Activated naive CD8-positive, alpha-beta T cell treated with anti-CD3 and anti-CD28 coated beads, Interleukin-2, amount 10 ng/mL, durations not matched to agents 7 days and 5 days (primary cell): ENCODE data around the gene ZFYVE28. TPM values are rescaled to one million over a fixed set of nuclear protein-coding genes. Genes with fewer than 3 reads are reported as not detected.

Experiments
- ATAC-seq: fragments of 150-1000 bp; cut with Tn5 transposase; one replicate; pipeline ENCODE4 v1.10.0; 2021; ENCODE audit warnings: low read depth, moderate library complexity
- POLR2A ChIA-PET: fragments of 350-600 bp; sonication (Branson Sonifier 250); formaldehyde crosslinking; loops from one replicate; lab custom pipeline; 2021; ENCODE audit warnings: antibody characterized with exemption; lab: Charles Lee
- DNase-seq: peaks from one replicate; pipeline ENCODE4 v3.0.0; 2021
- H3K27ac Mint-ChIP-seq: one replicate; pipeline ENCODE4 v1.8.0; 2022; ENCODE audit warnings: mild to moderate bottlenecking, mixed read lengths
- H3K27me3 Mint-ChIP-seq: one replicate; pipeline ENCODE4 v1.8.0; 2022; ENCODE audit warnings: mild to moderate bottlenecking, moderate library complexity, mixed read lengths
- H3K36me3 Mint-ChIP-seq: one replicate; pipeline ENCODE4 v1.8.0; 2021; ENCODE audit warnings: mild to moderate bottlenecking, mixed read lengths
- H3K4me1 Mint-ChIP-seq: one replicate; pipeline ENCODE4 v1.8.0; 2021; ENCODE audit warnings: mixed read lengths
- H3K4me3 Mint-ChIP-seq: one replicate; pipeline ENCODE4 v1.8.0; 2022; ENCODE audit warnings: mild to moderate bottlenecking, moderate library complexity, mixed read lengths
- H3K9me3 Mint-ChIP-seq: one replicate; pipeline ENCODE4 v1.8.0; 2021; ENCODE audit warnings: mixed read lengths
- total RNA-seq, 2 experiments: library from RNA; stranded (reverse); gene quantifications; one replicate each; pipeline ENCODE4 v1.2.3, GENCODE V29; 2021

Gene ZFYVE28
- total RNA-seq, 2 experiments from 2014 or later, result 16.1 to 17.7 TPM

DNA sequence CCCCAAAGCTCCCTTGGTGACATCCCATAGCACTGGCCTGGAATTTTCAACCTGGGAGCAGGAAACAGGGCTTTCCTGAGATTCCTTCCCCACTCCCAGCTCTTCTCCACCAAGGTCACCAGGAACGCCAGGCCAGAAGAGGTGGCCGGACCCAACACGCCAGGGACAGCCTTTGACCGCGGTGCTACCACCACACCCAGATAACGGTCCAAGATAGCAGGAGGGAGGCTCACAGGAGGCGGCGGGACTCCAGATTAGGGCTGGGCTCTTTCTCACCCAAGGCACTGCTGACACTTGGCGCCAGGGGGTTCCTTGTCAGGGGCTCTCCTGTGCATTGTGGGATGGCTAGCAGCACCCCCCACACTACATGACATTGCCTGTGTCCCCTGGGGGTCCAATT is 22.9 kb downstream of the ZFYVE28 start:
- H3K4me3 Mint-ChIP-seq, result no peak overlapping the region
- no peaks in the 10 kb centered on the region for H3K9me3 Mint-ChIP-seq
- H3K4me1 Mint-ChIP-seq, result peaks cover 11% of the 10 kb centered on the region
- peaks cover 41% of the 10 kb centered on the region for H3K27me3 Mint-ChIP-seq
- no peak for ATAC-seq
- POLR2A ChIA-PET, result interaction anchor here (0.6 kb wide), 1 partner anchor 194 kb away, joined by 3 read pairs; no protein-coding TSS in a partner anchor
- H3K36me3 Mint-ChIP-seq, result no peaks in the 10 kb centered on the region
- H3K27ac Mint-ChIP-seq, result no peak overlapping the region
- no peak for DNase-seq

DNA sequence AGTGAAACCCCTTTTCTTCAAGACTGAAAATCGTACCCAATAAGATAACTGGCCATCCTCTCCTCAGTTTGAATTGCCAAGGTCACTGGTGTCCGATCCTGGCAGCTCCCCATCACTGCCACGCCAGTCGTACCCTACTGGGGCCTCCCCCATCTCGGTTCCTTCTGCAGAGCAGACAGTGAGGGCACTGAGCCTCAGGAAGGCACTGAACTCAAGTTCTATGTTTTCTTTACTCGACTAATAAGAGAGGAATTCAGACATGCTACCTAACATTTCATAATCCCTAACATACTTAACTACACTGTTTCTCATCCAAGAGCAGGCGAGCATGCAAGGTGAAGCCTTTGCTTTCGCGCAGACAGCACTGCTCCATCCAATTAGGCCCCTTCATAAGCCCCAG is 23.4 kb downstream of the ZFYVE28 start:
- Mint-ChIP-seq H3K4me1 (peaks cover 11% of the 10 kb centered on the region), H3K9me3 (no peaks in the 10 kb centered on the region), H3K27me3 (peaks cover 45% of the 10 kb centered on the region), H3K27ac (no peak overlapping the region), H3K36me3 (no peaks in the 10 kb centered on the region), H3K4me3 (no peak overlapping the region)
- DNase-seq (no peak), ATAC-seq (no peak)
- POLR2A ChIA-PET, result no interaction called here

GRCh38 chr4:2394528-2394927 is 23.9 kb downstream of the ZFYVE28 start:
- no peak for DNase-seq
- no peak overlapping the region for H3K27ac Mint-ChIP-seq
- H3K9me3 Mint-ChIP-seq, result no peaks in the 10 kb centered on the region
- no peak for ATAC-seq
- peaks cover 11% of the 10 kb centered on the region for H3K4me1 Mint-ChIP-seq
- no peaks in the 10 kb centered on the region for H3K36me3 Mint-ChIP-seq
- H3K27me3 Mint-ChIP-seq, result peaks cover 49% of the 10 kb centered on the region
- H3K4me3 Mint-ChIP-seq, result no peak overlapping the region
- POLR2A ChIA-PET, result no interaction called here

DNA sequence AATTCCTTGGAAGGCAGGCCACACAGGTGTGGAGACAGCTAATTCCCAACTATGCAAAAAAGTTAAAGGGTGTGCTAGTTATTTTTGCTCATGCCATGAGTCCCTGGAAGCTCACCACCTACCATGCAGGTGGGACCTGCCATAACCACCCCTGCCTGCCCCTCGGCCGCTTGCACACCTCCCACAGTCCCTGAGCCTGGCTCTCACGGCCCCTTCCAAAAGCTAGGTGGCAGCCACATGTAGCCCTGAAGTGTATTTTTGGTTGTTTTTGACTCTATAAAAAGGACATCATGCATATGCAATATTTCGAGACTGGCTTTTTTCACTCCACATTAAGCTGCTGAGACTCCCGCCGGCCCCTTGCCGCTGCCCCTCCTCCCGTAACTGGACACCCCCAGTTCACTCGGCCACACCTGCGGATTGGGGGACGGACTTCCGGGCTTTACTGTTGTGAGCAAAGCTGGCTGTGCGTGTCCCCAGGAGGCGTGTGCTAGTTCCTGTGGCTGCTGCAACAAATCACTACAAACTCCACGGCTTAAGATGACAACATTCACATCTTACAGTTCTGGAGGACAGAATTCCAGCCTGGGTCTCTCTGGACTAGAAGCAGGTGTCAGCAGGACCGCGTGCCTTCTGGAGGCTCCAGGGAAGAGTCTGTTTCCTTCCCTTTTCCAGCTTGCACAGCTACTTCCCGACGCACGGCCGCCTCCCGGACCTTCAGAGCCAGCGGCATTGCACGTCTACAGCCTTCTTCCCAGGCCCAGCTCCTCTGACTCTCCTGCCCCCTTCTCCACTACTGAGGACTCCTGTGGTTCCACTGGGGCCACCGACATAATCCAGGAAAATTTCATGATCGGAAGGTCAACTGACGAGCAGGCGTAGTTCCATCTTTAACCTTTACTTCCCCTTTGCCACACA is 24.8 kb downstream of the ZFYVE28 start:
- no peaks in the 10 kb centered on the region for H3K36me3 Mint-ChIP-seq
- peak overlapping the region; percentile 4 for H3K4me3 Mint-ChIP-seq
- peaks cover 52% of the 10 kb centered on the region for H3K27me3 Mint-ChIP-seq
- no peak overlapping the region for H3K27ac Mint-ChIP-seq
- peaks cover 11% of the 10 kb centered on the region for H3K4me1 Mint-ChIP-seq
- POLR2A ChIA-PET, result no interaction called here
- DNase-seq, result no peak
- H3K9me3 Mint-ChIP-seq, result no peaks in the 10 kb centered on the region
- ATAC-seq, result peak; percentile 69

DNA sequence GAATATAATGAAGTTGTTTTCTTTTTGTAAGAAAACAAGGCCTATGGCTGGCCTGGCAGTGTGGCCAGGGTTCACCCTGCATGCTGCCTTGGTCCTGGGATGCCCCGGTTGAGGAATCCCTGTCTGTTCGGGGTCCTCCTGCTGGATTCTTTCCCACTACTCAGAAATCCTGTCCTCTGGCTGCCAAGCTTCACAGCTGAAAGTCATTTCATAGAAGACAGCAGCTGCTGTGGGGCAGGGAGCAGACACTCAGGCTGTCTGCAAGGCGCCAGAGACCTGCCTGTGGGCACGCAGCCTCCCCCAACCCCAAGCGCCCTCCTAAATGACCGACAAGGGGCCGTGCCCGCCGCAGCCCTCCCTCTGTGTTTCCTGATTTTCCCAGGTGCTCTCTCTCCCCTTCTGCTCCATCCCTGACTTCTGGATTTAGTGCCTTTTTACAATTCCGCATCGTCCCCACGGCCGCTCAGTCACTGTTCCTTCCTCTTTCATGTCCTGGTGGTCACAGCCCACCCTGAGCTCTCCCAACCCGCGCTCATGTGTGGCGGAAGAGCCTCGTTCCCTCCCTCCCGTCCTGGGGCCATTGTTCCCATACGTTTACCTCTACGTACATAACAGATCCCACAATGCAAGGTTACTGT is 27.5 kb downstream of the ZFYVE28 start:
- DNase-seq (no peak), ATAC-seq (no peak)
- Mint-ChIP-seq H3K36me3 (no peaks in the 10 kb centered on the region), H3K4me1 (peaks cover 11% of the 10 kb centered on the region), H3K27ac (no peak overlapping the region), H3K9me3 (no peaks in the 10 kb centered on the region), H3K4me3 (no peak overlapping the region), H3K27me3 (peaks cover 52% of the 10 kb centered on the region)
- POLR2A ChIA-PET, result no interaction called here

DNA sequence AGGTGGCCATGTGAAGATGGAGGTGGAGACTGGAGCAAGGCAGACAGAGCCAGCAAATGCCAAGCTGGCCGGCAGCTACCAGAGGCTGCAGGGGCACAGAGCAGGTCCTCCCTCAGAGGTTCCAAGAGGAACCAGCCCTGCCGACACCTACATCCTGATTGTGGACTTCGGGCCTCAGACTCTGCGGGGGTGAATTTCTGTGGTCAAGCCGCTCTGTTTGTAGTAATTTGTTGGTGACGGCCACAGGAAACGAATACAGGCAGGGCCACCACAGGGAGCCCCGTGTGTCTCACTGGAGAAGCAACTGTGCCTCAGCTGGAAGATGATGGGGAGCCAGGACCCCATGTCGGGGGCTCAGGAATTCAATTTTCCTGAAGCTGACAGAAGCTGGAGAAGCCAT is 28.3 kb downstream of the ZFYVE28 start:
- no peaks in the 10 kb centered on the region for H3K9me3 Mint-ChIP-seq
- DNase-seq, result no peak
- ATAC-seq, result no peak
- peaks cover 50% of the 10 kb centered on the region for H3K27me3 Mint-ChIP-seq
- POLR2A ChIA-PET, result no interaction called here
- H3K27ac Mint-ChIP-seq, result no peak overlapping the region
- H3K36me3 Mint-ChIP-seq, result no peaks in the 10 kb centered on the region
- H3K4me3 Mint-ChIP-seq, result no peak overlapping the region
- H3K4me1 Mint-ChIP-seq, result peaks cover 11% of the 10 kb centered on the region

- peaks cover 46% of the 10 kb centered on the region for H3K27me3 Mint-ChIP-seq
- no peak overlapping the region for H3K4me3 Mint-ChIP-seq
- POLR2A ChIA-PET, result no interaction called here
- no peak for DNase-seq
- ATAC-seq, result no peak
- H3K9me3 Mint-ChIP-seq, result no peaks in the 10 kb centered on the region
- no peak overlapping the region for H3K27ac Mint-ChIP-seq
- peaks cover 11% of the 10 kb centered on the region for H3K4me1 Mint-ChIP-seq
- H3K36me3 Mint-ChIP-seq, result no peaks in the 10 kb centered on the region
Measured at GRCh38 chr4:2389691-2390090, 28.8 kb downstream of the ZFYVE28 start.

GRCh38 chr4:2388429-2389182 is 29.8 kb downstream of the ZFYVE28 start:
- no peaks in the 10 kb centered on the region for H3K9me3 Mint-ChIP-seq
- H3K4me1 Mint-ChIP-seq, result peaks cover 6% of the 10 kb centered on the region
- H3K27ac Mint-ChIP-seq, result no peak overlapping the region
- H3K4me3 Mint-ChIP-seq, result no peak overlapping the region
- DNase-seq (no peak), ATAC-seq (no peak)
- peaks cover 37% of the 10 kb centered on the region for H3K27me3 Mint-ChIP-seq
- POLR2A ChIA-PET, result interaction anchor here (0.5 kb wide), 1 partner anchor 94 kb away, joined by 4 read pairs; no protein-coding TSS in a partner anchor
- H3K36me3 Mint-ChIP-seq, result no peaks in the 10 kb centered on the region

- ATAC-seq (no peak), DNase-seq (no peak)
- Mint-ChIP-seq H3K36me3 (no peaks in the 10 kb centered on the region), H3K4me3 (no peak overlapping the region), H3K27ac (no peak overlapping the region), H3K9me3 (no peaks in the 10 kb centered on the region), H3K4me1 (peaks cover 3% of the 10 kb centered on the region), H3K27me3 (peaks cover 31% of the 10 kb centered on the region)
- POLR2A ChIA-PET, result no interaction called here
Measured at GRCh38 chr4:2387829-2388228, 30.6 kb downstream of the ZFYVE28 start.

DNA sequence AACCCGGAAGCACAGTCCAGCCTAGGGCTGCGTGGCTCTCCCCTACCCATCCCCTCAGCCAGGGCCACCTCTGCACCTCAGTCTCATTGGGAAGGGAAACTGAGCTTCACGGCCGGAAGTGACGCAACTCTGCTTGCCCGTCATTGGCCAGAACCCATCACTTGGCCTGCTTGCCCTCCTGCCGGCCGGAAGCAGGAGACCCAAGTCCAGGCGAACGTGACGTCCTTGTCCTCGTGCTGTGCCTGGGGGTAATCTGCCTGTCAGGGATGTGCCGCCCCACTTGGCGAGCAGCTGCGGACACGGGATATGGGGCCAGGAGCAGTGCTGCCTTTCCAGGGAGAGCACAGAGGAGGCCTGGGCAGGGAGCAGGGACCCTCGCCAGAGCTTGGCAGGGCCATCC is 31.2 kb downstream of the ZFYVE28 start:
- ATAC-seq, result no peak
- Mint-ChIP-seq H3K27ac (no peak overlapping the region), H3K27me3 (peaks cover 25% of the 10 kb centered on the region), H3K4me1 (peaks cover 3% of the 10 kb centered on the region), H3K9me3 (no peaks in the 10 kb centered on the region), H3K36me3 (no peaks in the 10 kb centered on the region), H3K4me3 (no peak overlapping the region)
- DNase-seq, result no peak
- POLR2A ChIA-PET, result no interaction called here

DNA sequence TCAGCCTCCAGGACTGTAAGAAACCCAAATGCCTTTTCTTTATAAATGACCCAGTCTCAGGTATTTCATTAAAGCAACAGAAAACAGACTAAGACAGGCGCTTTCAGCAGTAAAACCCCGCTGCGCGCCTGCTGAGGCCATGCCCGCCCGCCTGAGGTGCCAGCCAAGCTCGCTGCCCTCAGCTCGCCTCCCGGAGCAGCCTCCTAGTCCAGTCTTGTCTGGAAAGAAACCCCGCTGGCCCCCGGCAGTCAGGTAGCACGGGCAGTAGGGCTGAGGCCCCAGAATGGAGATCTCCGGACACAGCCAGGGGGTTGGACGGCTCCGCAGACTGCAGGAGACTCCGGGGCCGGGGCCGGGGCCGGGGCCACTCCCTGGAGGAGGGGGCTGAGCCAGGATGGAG is 31.7 kb downstream of the ZFYVE28 start:
- DNase-seq (no peak), ATAC-seq (no peak)
- no peaks in the 10 kb centered on the region for H3K9me3 Mint-ChIP-seq
- no peaks in the 10 kb centered on the region for H3K36me3 Mint-ChIP-seq
- H3K4me1 Mint-ChIP-seq, result peaks cover 3% of the 10 kb centered on the region
- peaks cover 22% of the 10 kb centered on the region for H3K27me3 Mint-ChIP-seq
- H3K4me3 Mint-ChIP-seq, result no peak overlapping the region
- no peak overlapping the region for H3K27ac Mint-ChIP-seq
- POLR2A ChIA-PET, result no interaction called here

- POLR2A ChIA-PET, result no interaction called here
- H3K36me3 Mint-ChIP-seq, result no peaks in the 10 kb centered on the region
- no peaks in the 10 kb centered on the region for H3K9me3 Mint-ChIP-seq
- peaks cover 16% of the 10 kb centered on the region for H3K27me3 Mint-ChIP-seq
- no peak for ATAC-seq
- no peak for DNase-seq
- no peak overlapping the region for H3K4me3 Mint-ChIP-seq
- H3K27ac Mint-ChIP-seq, result no peak overlapping the region
- H3K4me1 Mint-ChIP-seq, result no peaks in the 10 kb centered on the region
Measured at GRCh38 chr4:2385516-2385915, 32.9 kb downstream of the ZFYVE28 start.

- DNase-seq (no peak), ATAC-seq (no peak)
- POLR2A ChIA-PET, result no interaction called here
- H3K36me3 Mint-ChIP-seq, result no peaks in the 10 kb centered on the region
- peaks cover 9% of the 10 kb centered on the region for H3K27me3 Mint-ChIP-seq
- no peaks in the 10 kb centered on the region for H3K9me3 Mint-ChIP-seq
- H3K4me3 Mint-ChIP-seq, result no peak overlapping the region
- no peaks in the 10 kb centered on the region for H3K4me1 Mint-ChIP-seq
- H3K27ac Mint-ChIP-seq, result no peak overlapping the region
Measured at GRCh38 chr4:2384245-2384644, 34.2 kb downstream of the ZFYVE28 start.
